Vagina (tissue), 2 donors: ENCODE measurements around the gene RADIL. TPM values are rescaled to one million over a fixed set of nuclear protein-coding genes. Genes with fewer than 3 reads are reported as not detected.

Source experiments
- DNase-seq, 2 donors: peaks; one replicate each; pipeline ENCODE4 v3.0.0-alpha.2; 2017; ENCODE audit errors: extremely low spot score in 2 of 2
- H3K27ac ChIP-seq: fragments of 200-600 bp; sonication (generic); one replicate; pipeline ENCODE4 v1.5.1; 2019
- H3K27me3 ChIP-seq: fragments of 200-600 bp; sonication (generic); one replicate; pipeline ENCODE4 v1.5.1; 2019
- H3K36me3 ChIP-seq, 2 donors: fragments of 200-600 bp; sonication (generic); one replicate each; pipeline ENCODE4 v1.5.1; 2017 to 2019
- H3K4me1 ChIP-seq: fragments of 200-600 bp; sonication (generic); one replicate; pipeline ENCODE4 v1.5.1; 2019
- H3K4me3 ChIP-seq, 2 donors: fragments of 200-600 bp; sonication (generic); 1 replicate in 1 of 2; 2 replicates in 1 of 2; pipeline ENCODE4 v1.5.1; 2016 to 2019
- H3K9me3 ChIP-seq: fragments of 200-600 bp; sonication (generic); one replicate; pipeline ENCODE4 v1.5.1; 2019
- POLR2A ChIP-seq, 2 donors: fragments of 450-650 bp; IDR thresholded peaks; one replicate each; pipeline ENCODE4 v1.6.1; 2017; ENCODE audit warnings: antibody characterized with exemption in 2 of 2, mild to moderate bottlenecking in 2 of 2, moderate library complexity in 2 of 2
- POLR2AphosphoS5 ChIP-seq, 2 donors: sonication (generic); formaldehyde crosslinking; IDR thresholded peaks; one replicate each; pipeline ENCODE4 v1.9.0; 2017; ENCODE audit warnings: antibody characterized with exemption in 2 of 2, mild to moderate bottlenecking in 2 of 2, low read depth in 1 of 2; ENCODE audit not compliant: insufficient read depth in 1 of 2
- intact Hi-C: fragments of 100-400 bp; cut with DNase I; formaldehyde crosslinking; loops from one replicate; pipeline ENCODE4 v1.15.1; 2023
- total RNA-seq: library from RNA; depleted of rRNA; stranded (reverse); fragments of >200 nt; gene quantifications from one replicate; pipeline ENCODE4 v1.2.3, GENCODE V29; 2016
- TF ChIP-seq, protein P1 (sequence below), 3 experiments: fragments of 450-650 bp in 2 of 3; fragments of 200-600 bp in 1 of 3; sonication (generic) in 1 of 3; IDR thresholded peaks; one replicate each; pipeline ENCODE4 v1.5.1; 2017 to 2019; ENCODE audit warnings: antibody characterized with exemption in 3 of 3, mild to moderate bottlenecking in 2 of 3, moderate library complexity in 2 of 3

RADIL gene
- total RNA-seq, 1 donor from 2014 or later: 16.5 TPM

DNA sequence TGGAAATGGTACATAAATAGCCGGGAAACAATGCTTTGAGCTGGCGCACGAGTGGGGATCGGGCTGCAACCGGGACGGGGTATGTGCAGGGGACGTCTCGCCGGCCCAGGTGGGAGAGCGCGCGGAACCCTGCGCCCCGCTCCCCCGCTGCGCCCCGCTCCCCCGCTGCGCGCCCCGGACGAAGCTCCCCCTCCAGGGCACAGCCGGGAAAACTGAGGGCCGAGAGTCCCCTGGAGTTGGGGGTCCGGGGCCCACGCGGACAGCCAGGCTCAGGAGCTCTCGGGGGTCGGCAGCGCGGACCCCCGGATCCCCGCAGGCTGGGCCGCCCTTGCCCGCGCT is 514 bp downstream of the RADIL start:
- Histone ChIP-seq H3K4me1 (peaks cover 23% of the 10 kb centered on the region), H3K4me3 (peak overlapping the region; percentile 57 to 81), H3K27ac (peak overlapping the region; percentile 85), H3K27me3 (no peaks in the 10 kb centered on the region), H3K36me3 (no peaks in the 10 kb centered on the region), H3K9me3 (no peaks in the 10 kb centered on the region)
- DNase-seq: no peak
- TF ChIP-seq POLR2AphosphoS5 (IDR thresholded peaks at IDR 0.05; ENCODE audit: insufficient read depth in 1 of 2, low read depth in 1 of 2) (no peak), POLR2A (IDR thresholded peaks at IDR 0.05) (no peak)
- TF ChIP-seq, protein P1, sequence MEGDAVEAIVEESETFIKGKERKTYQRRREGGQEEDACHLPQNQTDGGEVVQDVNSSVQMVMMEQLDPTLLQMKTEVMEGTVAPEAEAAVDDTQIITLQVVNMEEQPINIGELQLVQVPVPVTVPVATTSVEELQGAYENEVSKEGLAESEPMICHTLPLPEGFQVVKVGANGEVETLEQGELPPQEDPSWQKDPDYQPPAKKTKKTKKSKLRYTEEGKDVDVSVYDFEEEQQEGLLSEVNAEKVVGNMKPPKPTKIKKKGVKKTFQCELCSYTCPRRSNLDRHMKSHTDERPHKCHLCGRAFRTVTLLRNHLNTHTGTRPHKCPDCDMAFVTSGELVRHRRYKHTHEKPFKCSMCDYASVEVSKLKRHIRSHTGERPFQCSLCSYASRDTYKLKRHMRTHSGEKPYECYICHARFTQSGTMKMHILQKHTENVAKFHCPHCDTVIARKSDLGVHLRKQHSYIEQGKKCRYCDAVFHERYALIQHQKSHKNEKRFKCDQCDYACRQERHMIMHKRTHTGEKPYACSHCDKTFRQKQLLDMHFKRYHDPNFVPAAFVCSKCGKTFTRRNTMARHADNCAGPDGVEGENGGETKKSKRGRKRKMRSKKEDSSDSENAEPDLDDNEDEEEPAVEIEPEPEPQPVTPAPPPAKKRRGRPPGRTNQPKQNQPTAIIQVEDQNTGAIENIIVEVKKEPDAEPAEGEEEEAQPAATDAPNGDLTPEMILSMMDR (IDR thresholded peaks at IDR 0.05): no peak
- intact Hi-C loops: loop anchor here (2.0 to 10.0 kb wide), 2 partner anchors 58 to 84 kb away; no protein-coding TSS in a partner anchor

DNA sequence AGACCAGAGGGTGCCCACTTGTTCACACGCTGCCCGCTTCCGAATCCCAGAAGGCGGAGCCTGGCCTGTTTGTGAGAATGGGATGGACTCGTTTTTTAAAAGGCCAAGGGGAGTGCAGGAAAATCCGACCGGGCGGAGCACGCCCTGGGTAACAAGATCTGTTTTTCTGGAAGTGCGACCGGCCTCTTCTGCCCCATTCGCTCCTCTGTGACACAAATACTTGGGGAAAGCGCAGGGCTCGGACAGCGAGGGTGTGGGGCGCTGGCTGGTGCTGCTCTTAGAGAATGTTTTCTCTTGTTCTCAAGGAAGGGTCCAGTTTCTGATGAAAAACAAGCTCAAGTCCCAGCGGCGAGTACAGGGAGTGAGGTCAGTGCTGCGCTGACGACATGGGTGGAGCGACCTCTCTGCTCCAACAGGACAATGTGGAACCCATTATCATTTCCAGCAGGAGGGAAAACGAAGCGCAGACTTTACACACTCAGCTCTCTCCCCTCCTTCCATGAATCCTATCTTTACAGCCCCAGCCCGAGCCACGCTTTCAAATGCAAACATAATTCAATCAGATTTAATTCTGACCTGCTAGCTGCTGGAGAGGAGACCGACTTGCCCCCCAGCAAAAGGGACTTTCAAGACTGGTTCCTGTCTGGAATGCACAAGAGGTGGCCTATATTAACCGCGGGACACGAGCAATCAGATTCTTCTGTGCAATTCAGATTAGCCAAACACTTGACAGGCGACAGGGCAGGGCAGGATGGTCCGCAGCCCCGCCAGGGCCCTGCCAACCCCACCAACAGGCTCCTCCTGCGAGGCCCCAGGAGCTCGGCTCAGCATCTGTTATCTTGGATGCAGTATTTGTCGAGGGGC is 1.1 kb downstream of the RADIL start:
- intact Hi-C loops: loop anchor here (2.0 to 10.0 kb wide), 2 partner anchors 58 to 84 kb away; no protein-coding TSS in a partner anchor
- Histone ChIP-seq H3K9me3 (no peaks in the 10 kb centered on the region), H3K4me1 (peaks cover 23% of the 10 kb centered on the region), H3K4me3 (peak overlapping the region; percentile 57 to 81), H3K27me3 (no peaks in the 10 kb centered on the region), H3K27ac (peak overlapping the region; percentile 85), H3K36me3 (no peaks in the 10 kb centered on the region)
- peak in 1 of 2 donors; percentile 93 for DNase-seq
- TF ChIP-seq, protein P1 (IDR thresholded peaks at IDR 0.05): peak in 1 of 3 experiments; percentile 13
- TF ChIP-seq POLR2A (IDR thresholded peaks at IDR 0.05) (peak in 1 of 2 donors; percentile 14), POLR2AphosphoS5 (IDR thresholded peaks at IDR 0.05; ENCODE audit: insufficient read depth in 1 of 2, low read depth in 1 of 2) (peak; percentile 54 to 84)

DNA sequence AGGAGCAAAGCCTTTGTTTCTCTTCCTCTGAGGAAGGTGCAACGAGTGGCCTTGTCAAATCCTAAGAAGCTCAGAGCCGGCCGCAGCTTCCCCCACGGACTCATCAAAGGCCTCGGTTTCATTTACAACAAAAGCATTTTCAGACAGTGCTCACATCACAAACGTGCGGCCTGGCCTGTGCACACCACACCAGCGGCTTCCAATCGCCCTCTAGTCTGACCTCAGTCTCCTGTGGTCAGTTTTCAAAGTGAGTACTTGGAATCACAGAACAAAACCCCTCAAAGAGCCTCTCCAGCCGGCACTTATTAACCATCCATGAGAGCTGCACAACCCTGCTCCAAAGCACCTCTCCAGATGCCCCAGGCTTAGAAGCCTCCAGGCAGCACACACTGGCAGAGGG is 3.3 kb downstream of the RADIL start:
- DNase-seq: no peak

DNA sequence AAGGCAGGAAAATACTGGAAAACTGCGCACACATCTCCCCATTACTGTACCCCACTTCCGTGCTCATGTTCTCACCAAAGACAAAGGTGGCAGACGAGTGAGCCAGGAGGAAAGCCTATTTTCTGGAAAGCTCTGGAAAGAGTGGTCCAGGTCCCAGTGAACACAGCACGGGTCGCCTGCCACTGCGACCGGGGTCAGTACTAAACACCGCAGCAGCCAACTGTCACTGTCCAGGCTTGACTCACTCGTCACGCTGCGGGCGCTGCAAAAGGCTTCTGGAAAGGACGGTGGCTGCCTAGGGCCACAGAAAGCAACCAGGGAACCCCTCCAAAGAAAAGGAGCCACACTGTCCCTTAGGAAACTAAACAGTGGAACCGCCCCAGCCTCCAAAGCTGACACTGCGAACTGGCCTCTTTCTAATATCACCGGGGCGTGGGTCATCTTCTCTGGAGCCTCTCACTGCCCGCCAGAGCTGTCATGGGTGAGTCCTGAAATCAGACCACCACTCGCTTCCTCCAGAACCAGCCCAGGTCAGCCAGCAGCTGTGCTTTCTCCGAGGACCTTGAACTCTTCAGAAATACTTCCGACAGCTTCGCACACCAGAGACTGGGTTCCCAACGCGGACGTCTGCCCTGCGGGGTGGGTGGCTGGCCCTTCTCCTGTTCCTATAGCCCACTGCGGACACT is 4.0 kb downstream of the RADIL start:
- H3K27me3 ChIP-seq: no peaks in the 10 kb centered on the region
- TF ChIP-seq, protein P1 (IDR thresholded peaks at IDR 0.05): no peak
- no peak for TF ChIP-seq POLR2AphosphoS5 (IDR thresholded peaks at IDR 0.05; ENCODE audit: insufficient read depth in 1 of 2, low read depth in 1 of 2)
- TF ChIP-seq POLR2A (IDR thresholded peaks at IDR 0.05): no peak
- H3K36me3 ChIP-seq: no peaks in the 10 kb centered on the region
- intact Hi-C loops: loop anchor here (5.0 to 10.0 kb wide), 2 partner anchors 55 to 1752 kb away; no protein-coding TSS in a partner anchor
- H3K27ac ChIP-seq: peak overlapping the region; percentile 85
- peak overlapping the region in 1 of 2 donors; percentile 21 for H3K4me3 ChIP-seq
- no peak for DNase-seq
- no peaks in the 10 kb centered on the region for H3K9me3 ChIP-seq
- H3K4me1 ChIP-seq: peaks cover 23% of the 10 kb centered on the region

More for the DNA sequence above, 3.3 kb downstream of the RADIL start:
- H3K4me3 ChIP-seq: peak overlapping the region in 1 of 2 donors; percentile 21
- intact Hi-C loops: loop anchor here (10.0 kb wide), 1 partner anchor 55 kb away; no protein-coding TSS in a partner anchor
- H3K36me3 ChIP-seq: no peaks in the 10 kb centered on the region
- H3K9me3 ChIP-seq: no peaks in the 10 kb centered on the region
- TF ChIP-seq, protein P1 (IDR thresholded peaks at IDR 0.05): no peak
- TF ChIP-seq POLR2AphosphoS5 (IDR thresholded peaks at IDR 0.05; ENCODE audit: insufficient read depth in 1 of 2, low read depth in 1 of 2): no peak
- no peak for TF ChIP-seq POLR2A (IDR thresholded peaks at IDR 0.05)
- H3K4me1 ChIP-seq: peaks cover 23% of the 10 kb centered on the region
- no peaks in the 10 kb centered on the region for H3K27me3 ChIP-seq
- H3K27ac ChIP-seq: peak overlapping the region; percentile 85
